Fibroblast of lung (primary cell): ENCODE measurements around the gene SERGEF. TPM values are rescaled to one million over a fixed set of nuclear protein-coding genes. Genes with fewer than 3 reads are reported as not detected.

Experiments
- DNase-seq, 2 donors: peaks; one replicate each; pipeline versions ENCODE4 v3.0.0 to v3.0.0-alpha.2; 2010; ENCODE audit warnings: low read depth in 2 of 2
- H2AFZ ChIP-seq: 2 replicates; pipeline ENCODE4 v1.5.1; 2012; ENCODE audit warnings: low read length, control low read depth, inconsistent platforms
- H3K27ac ChIP-seq: 2 replicates; pipeline ENCODE4 v1.5.1; 2011; ENCODE audit warnings: low read length, control low read depth; ENCODE audit not compliant: insufficient read depth
- H3K27me3 ChIP-seq: 2 replicates; pipeline ENCODE4 v1.5.1; 2011; ENCODE audit warnings: mild to moderate bottlenecking, low read length; ENCODE audit not compliant: control insufficient read depth, insufficient read depth
- H3K36me3 ChIP-seq: 2 replicates; pipeline ENCODE4 v1.5.1; 2011; ENCODE audit warnings: low read length; ENCODE audit not compliant: control insufficient read depth, insufficient read depth
- H3K4me1 ChIP-seq: 2 replicates; pipeline ENCODE4 v1.5.1; 2011; ENCODE audit warnings: low read length; ENCODE audit not compliant: control insufficient read depth, insufficient read depth; ENCODE audit errors: extremely low read depth
- H3K4me2 ChIP-seq: 2 replicates; pipeline ENCODE4 v1.5.1; 2011; ENCODE audit warnings: low read length, control low read depth; ENCODE audit not compliant: insufficient read depth; ENCODE audit errors: extremely low read depth
- H3K4me3 ChIP-seq, 4 experiments: fragments of 200-600 bp in 1 of 4; sonication (generic) in 1 of 4; replicated peaks in 1 of 4; 2 replicates each; pipeline ENCODE4 v1.5.1; 2011 to 2016; ENCODE audit warnings: low read length in 4 of 4, low read depth in 3 of 4, mild to moderate bottlenecking in 3 of 4, control low read depth in 2 of 4, inconsistent platforms in 1 of 4, mixed read lengths in 1 of 4; ENCODE audit not compliant: insufficient read depth in 1 of 4; ENCODE audit errors: control extremely low read depth in 1 of 4
- H3K79me2 ChIP-seq: 2 replicates; pipeline ENCODE4 v1.5.1; 2012; ENCODE audit warnings: mild to moderate bottlenecking, low read length, inconsistent platforms; ENCODE audit not compliant: control insufficient read depth, insufficient read depth
- H3K9ac ChIP-seq: 2 replicates; pipeline ENCODE4 v1.5.1; 2011; ENCODE audit warnings: mild to moderate bottlenecking, low read length, control low read depth; ENCODE audit not compliant: insufficient read depth
- H3K9me3 ChIP-seq: 2 replicates; pipeline ENCODE4 v1.5.1; 2012; ENCODE audit warnings: low read depth, low read length; ENCODE audit not compliant: control insufficient read depth, insufficient read depth
- H4K20me1 ChIP-seq: 2 replicates; pipeline ENCODE4 v1.5.1; 2011; ENCODE audit warnings: low read length; ENCODE audit not compliant: control insufficient read depth, insufficient read depth; ENCODE audit errors: extremely low read depth
- CTCF ChIP-seq, 2 donors: IDR thresholded peaks in 1 of 2; conservative IDR thresholded peaks in 1 of 2; 1 replicate in 1 of 2; 2 replicates in 1 of 2; pipeline ENCODE4 v1.5.1; 2011 to 2012; ENCODE audit warnings: low read length in 2 of 2, control low read depth in 1 of 2, inconsistent platforms in 1 of 2, low read depth in 1 of 2, mild to moderate bottlenecking in 1 of 2
- EZH2 ChIP-seq: IDR thresholded peaks from 2 replicates; pipeline ENCODE4 v1.5.1; 2012; ENCODE audit warnings: low read length, control low read depth, mild to moderate bottlenecking; ENCODE audit errors: missing control alignments
- polyA plus RNA-seq, 2 donors: library from polyadenylated mRNA; depleted of rRNA in 1 of 2; stranded (reverse) in 1 of 2; unstranded in 1 of 2; fragments of >200 nt; gene quantifications; 2 replicates each; pipeline ENCODE4 v1.2.1, GENCODE V29; 2011 to 2012; ENCODE audit warnings: missing spikeins in 1 of 2
- total RNA-seq: library from RNA; depleted of rRNA; stranded (reverse); fragments of >200 nt; gene quantifications from 2 replicates; pipeline ENCODE4 v1.2.1, GENCODE V29; 2014

Gene SERGEF
- total and polyA plus RNA-seq, 2 donors (not counting 1 experiment from before 2014, with no cell fraction given) = 14.5 to 38.5 TPM

- no peak overlapping the region for H3K9ac ChIP-seq
- H3K4me2 ChIP-seq = no peak overlapping the region
- H2AFZ ChIP-seq = no peak overlapping the region
- no peak overlapping the region for H3K4me3 ChIP-seq
- H3K9me3 ChIP-seq = no peaks in the 10 kb centered on the region
- no peaks in the 10 kb centered on the region for H3K36me3 ChIP-seq
- no peak overlapping the region for H3K27ac ChIP-seq
- TF ChIP-seq CTCF (conservative IDR thresholded peaks at IDR 0.05 in 1 of 2, IDR thresholded peaks at IDR 0.05 in 1 of 2; ENCODE audit: low read depth in 1 of 2, low read length in 2 of 2) = no peak
- no peak for TF ChIP-seq EZH2
- H3K79me2 ChIP-seq = no peaks in the 10 kb centered on the region
- DNase-seq = no peak
- no peaks in the 10 kb centered on the region for H3K27me3 ChIP-seq
- H3K4me1 ChIP-seq = no peaks in the 10 kb centered on the region
- no peaks in the 10 kb centered on the region for H4K20me1 ChIP-seq
Observed at GRCh38 chr11:17992916-17993315, 19.9 kb downstream of the SERGEF start.

GRCh38 chr11:17991783-17992433 lies 20.9 kb downstream of the SERGEF start:
- Histone ChIP-seq H3K4me2 (no peak overlapping the region), H2AFZ (no peak overlapping the region), H3K27ac (no peak overlapping the region), H4K20me1 (no peaks in the 10 kb centered on the region), H3K4me3 (no peak overlapping the region), H3K4me1 (no peaks in the 10 kb centered on the region), H3K9ac (no peak overlapping the region), H3K9me3 (no peaks in the 10 kb centered on the region), H3K36me3 (no peaks in the 10 kb centered on the region), H3K27me3 (no peaks in the 10 kb centered on the region), H3K79me2 (no peaks in the 10 kb centered on the region)
- peak; percentile 35 to 75 for DNase-seq
- TF ChIP-seq CTCF (conservative IDR thresholded peaks at IDR 0.05 in 1 of 2, IDR thresholded peaks at IDR 0.05 in 1 of 2; ENCODE audit: low read depth in 1 of 2, low read length in 2 of 2) = peak; percentile 89
- TF ChIP-seq EZH2 = no peak

GRCh38 chr11:17989306-17989705 lies 23.5 kb downstream of the SERGEF start:
- H3K9me3 ChIP-seq = no peaks in the 10 kb centered on the region
- H3K4me3 ChIP-seq = no peak overlapping the region
- TF ChIP-seq CTCF (conservative IDR thresholded peaks at IDR 0.05 in 1 of 2, IDR thresholded peaks at IDR 0.05 in 1 of 2; ENCODE audit: low read depth in 1 of 2, low read length in 2 of 2) = no peak
- no peaks in the 10 kb centered on the region for H3K27me3 ChIP-seq
- H4K20me1 ChIP-seq = no peaks in the 10 kb centered on the region
- H3K79me2 ChIP-seq = no peaks in the 10 kb centered on the region
- peaks cover 5% of the 10 kb centered on the region for H3K4me1 ChIP-seq
- no peak overlapping the region for H3K27ac ChIP-seq
- H3K9ac ChIP-seq = no peak overlapping the region
- no peak overlapping the region for H3K4me2 ChIP-seq
- DNase-seq = no peak
- no peaks in the 10 kb centered on the region for H3K36me3 ChIP-seq
- no peak overlapping the region for H2AFZ ChIP-seq
